GM12878 (cell line): Measurements from ENCODE around the gene RALGAPA2. TPM values are rescaled to one million over a fixed set of nuclear protein-coding genes. Genes with fewer than 3 reads are reported as not detected.

Source experiments
- ATF2 ChIP-seq: IDR thresholded peaks from 2 replicates; pipeline ENCODE4 v1.6.1; 2012; ENCODE audit warnings: low read length, inconsistent platforms
- ATF7 ChIP-seq: fragments of 450-650 bp; IDR thresholded peaks from 2 replicates; pipeline ENCODE4 v1.6.1; 2016; ENCODE audit warnings: low read depth, mild to moderate bottlenecking
- BCL3 ChIP-seq: IDR thresholded peaks from 2 replicates; pipeline ENCODE4 v1.6.1; 2011; ENCODE audit warnings: borderline replicate concordance, low read depth, mild to moderate bottlenecking, moderate library complexity, low read length; ENCODE audit not compliant: insufficient read depth, poor library complexity, severe bottlenecking
- BHLHE40 ChIP-seq, 2 experiments: fragments of 450-650 bp in 1 of 2; IDR thresholded peaks; 2 replicates each; pipeline ENCODE4 v1.6.1; 2011 to 2017; ENCODE audit warnings: low read depth in 2 of 2, borderline replicate concordance in 1 of 2, improper control_type of control experiment in 1 of 2, low read length in 1 of 2, mild to moderate bottlenecking in 1 of 2
- BMI1 ChIP-seq: fragments of 450-650 bp; IDR thresholded peaks from 2 replicates; pipeline ENCODE4 v1.6.1; 2016; ENCODE audit warnings: mild to moderate bottlenecking, moderate library complexity, borderline replicate concordance
- CHD2 ChIP-seq: IDR thresholded peaks from 2 replicates; pipeline ENCODE4 v1.6.1; 2011; ENCODE audit warnings: low read depth, low read length, improper control_type of control experiment, borderline replicate concordance
- EED ChIP-seq: sonication (generic); IDR thresholded peaks from 2 replicates; pipeline ENCODE4 v1.6.1; 2016; ENCODE audit warnings: antibody characterized with exemption, low read depth
- FOXK2 ChIP-seq: fragments of 450-650 bp; IDR thresholded peaks from 2 replicates; pipeline ENCODE4 v1.6.1; 2017; ENCODE audit warnings: mild to moderate bottlenecking, moderate library complexity
- JUNB ChIP-seq: IDR thresholded peaks from 2 replicates; pipeline ENCODE4 v1.6.1; 2016; ENCODE audit warnings: antibody characterized with exemption, mild to moderate bottlenecking
- JUND ChIP-seq: IDR thresholded peaks from 2 replicates; pipeline ENCODE4 v1.6.1; 2012; ENCODE audit warnings: low read depth, mild to moderate bottlenecking, low read length, improper control_type of control experiment, moderate library complexity
- MEF2B ChIP-seq: fragments of 450-650 bp; IDR thresholded peaks from 2 replicates; pipeline ENCODE4 v1.6.1; 2018; ENCODE audit warnings: mild to moderate bottlenecking, moderate library complexity; ENCODE audit not compliant: partially characterized antibody, poor library complexity, severe bottlenecking
- MYC ChIP-seq: IDR thresholded peaks from 2 replicates; pipeline ENCODE4 v1.6.1; 2011; ENCODE audit warnings: mild to moderate bottlenecking, low read length, moderate library complexity, inconsistent platforms; ENCODE audit not compliant: insufficient read depth, insufficient replicate concordance, insufficient read length, severe bottlenecking
- NR2F1 ChIP-seq: fragments of 450-650 bp; conservative IDR thresholded peaks from 2 replicates; pipeline ENCODE4 v1.6.1; 2017; ENCODE audit warnings: mild to moderate bottlenecking
- RELB ChIP-seq: fragments of 450-650 bp; IDR thresholded peaks from 2 replicates; pipeline ENCODE4 v1.6.1; 2017; ENCODE audit warnings: low read depth, mild to moderate bottlenecking, moderate library complexity
- RUNX3 ChIP-seq: IDR thresholded peaks from 2 replicates; pipeline ENCODE4 v1.6.1; 2012; ENCODE audit warnings: low read length, inconsistent platforms
- SMAD1 ChIP-seq: fragments of 450-650 bp; IDR thresholded peaks from 2 replicates; pipeline ENCODE4 v1.6.1; 2018; ENCODE audit warnings: mild to moderate bottlenecking, low read depth; ENCODE audit not compliant: partially characterized antibody
- SMAD5 ChIP-seq: IDR thresholded peaks from 2 replicates; pipeline ENCODE4 v1.6.1; 2016; ENCODE audit warnings: antibody characterized with exemption, low read depth
- SREBF1 ChIP-seq: IDR thresholded peaks from 2 replicates; pipeline ENCODE4 v1.6.1; 2012; ENCODE audit warnings: mild to moderate bottlenecking, low read length
- SUZ12 ChIP-seq: fragments of 200-600 bp; sonication (generic); IDR thresholded peaks from one replicate; pipeline ENCODE4 v1.6.1; 2018; ENCODE audit warnings: antibody characterized with exemption, mild to moderate bottlenecking; ENCODE audit not compliant: unreplicated experiment
- TCF7 ChIP-seq: IDR thresholded peaks from 2 replicates; pipeline ENCODE4 v1.6.1; 2014; ENCODE audit warnings: antibody characterized with exemption, borderline replicate concordance
- ZNF24 ChIP-seq: fragments of 450-650 bp; IDR thresholded peaks from 2 replicates; pipeline ENCODE4 v1.6.1; 2017; ENCODE audit warnings: antibody characterized with exemption, mild to moderate bottlenecking
- polyA plus RNA-seq, 11 experiments: library from polyadenylated mRNA; depleted of rRNA in 4 of 11; unstranded in 6 of 11; stranded (reverse) in 5 of 11; fragments of >200 nt; fragmentation: Nextera tagmentation in 4 of 11; fragmentation: Illumina TruSeq in 1 of 11; extraction: Ambion mirVana in 4 of 11; extraction: Trizol in 1 of 11; gene quantifications; 1 replicate in 1 of 11; 2 replicates in 10 of 11; pipeline versions ENCODE4 v1.2.1 to v1.2.3, GENCODE V29; 2011 to 2016; ENCODE audit warnings: inconsistent platforms in 2 of 11, missing spikeins in 2 of 11, low read depth in 1 of 11
- total RNA-seq, 4 experiments: library from RNA; depleted of rRNA in 3 of 4; stranded (reverse); fragments of >200 nt in 3 of 4; fragmentation: Illumina TruSeq in 1 of 4; extraction: Trizol in 1 of 4; gene quantifications; 2 replicates each; pipeline versions ENCODE4 v1.2.1 to v1.2.3, GENCODE V29; 2013 to 2021
- TF ChIP-seq, protein P1 (sequence below): fragments of 450-650 bp; IDR thresholded peaks from 2 replicates; pipeline ENCODE4 v1.6.1; 2014; ENCODE audit warnings: mild to moderate bottlenecking
- TF ChIP-seq, protein P2 (sequence below): fragments of 450-650 bp; IDR thresholded peaks from 2 replicates; pipeline ENCODE4 v1.6.1; 2017; ENCODE audit warnings: borderline replicate concordance
- TF ChIP-seq, protein P3 (sequence below): fragments of 450-650 bp; IDR thresholded peaks from 2 replicates; pipeline ENCODE4 v1.6.1; 2016; ENCODE audit warnings: mild to moderate bottlenecking

The RALGAPA2 gene
- total and polyA plus RNA-seq, 10 of the 15 experiments (the other 5 are each of a cell fraction or from before 2014, with no cell fraction given) = 2.9 to 29.4 (median 19.6) TPM

GRCh38 chr20:20463933-20464374 lies 248.5 kb downstream of the RALGAPA2 start (continued):
- TF ChIP-seq MEF2B = no peak
- TF ChIP-seq, protein P1, sequence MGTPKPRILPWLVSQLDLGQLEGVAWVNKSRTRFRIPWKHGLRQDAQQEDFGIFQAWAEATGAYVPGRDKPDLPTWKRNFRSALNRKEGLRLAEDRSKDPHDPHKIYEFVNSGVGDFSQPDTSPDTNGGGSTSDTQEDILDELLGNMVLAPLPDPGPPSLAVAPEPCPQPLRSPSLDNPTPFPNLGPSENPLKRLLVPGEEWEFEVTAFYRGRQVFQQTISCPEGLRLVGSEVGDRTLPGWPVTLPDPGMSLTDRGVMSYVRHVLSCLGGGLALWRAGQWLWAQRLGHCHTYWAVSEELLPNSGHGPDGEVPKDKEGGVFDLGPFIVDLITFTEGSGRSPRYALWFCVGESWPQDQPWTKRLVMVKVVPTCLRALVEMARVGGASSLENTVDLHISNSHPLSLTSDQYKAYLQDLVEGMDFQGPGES = no peak
- no peak for TF ChIP-seq JUNB
- peak; percentile 47; the same call in 1 of the 2 replicates for TF ChIP-seq RELB
- TF ChIP-seq CHD2 = no peak
- TF ChIP-seq BMI1 = no peak
- TF ChIP-seq ZNF24 = no peak
- no peak for TF ChIP-seq SREBF1
- no peak for TF ChIP-seq SMAD5
- no peak for TF ChIP-seq SUZ12
- no peak for TF ChIP-seq JUND
- TF ChIP-seq FOXK2 = no peak
- TF ChIP-seq ATF7 = no peak
- no peak for TF ChIP-seq MYC
- TF ChIP-seq RUNX3 = peak; percentile 39; the same call in 1 of the 2 replicates
- no peak for TF ChIP-seq BCL3
- TF ChIP-seq, protein P2, sequence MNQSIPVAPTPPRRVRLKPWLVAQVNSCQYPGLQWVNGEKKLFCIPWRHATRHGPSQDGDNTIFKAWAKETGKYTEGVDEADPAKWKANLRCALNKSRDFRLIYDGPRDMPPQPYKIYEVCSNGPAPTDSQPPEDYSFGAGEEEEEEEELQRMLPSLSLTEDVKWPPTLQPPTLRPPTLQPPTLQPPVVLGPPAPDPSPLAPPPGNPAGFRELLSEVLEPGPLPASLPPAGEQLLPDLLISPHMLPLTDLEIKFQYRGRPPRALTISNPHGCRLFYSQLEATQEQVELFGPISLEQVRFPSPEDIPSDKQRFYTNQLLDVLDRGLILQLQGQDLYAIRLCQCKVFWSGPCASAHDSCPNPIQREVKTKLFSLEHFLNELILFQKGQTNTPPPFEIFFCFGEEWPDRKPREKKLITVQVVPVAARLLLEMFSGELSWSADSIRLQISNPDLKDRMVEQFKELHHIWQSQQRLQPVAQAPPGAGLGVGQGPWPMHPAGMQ = no peak
- TF ChIP-seq BHLHE40 (IDR thresholded peaks at IDR 0.05; ENCODE audit: borderline replicate concordance in 1 of 2, low read depth in 2 of 2, low read length in 1 of 2) = peak in 1 of 2 experiments; percentile 23; a peak in 1 of 4 replicates
- no peak for TF ChIP-seq TCF7
- no peak for TF ChIP-seq SMAD1
- peak; percentile 73; the same call in 1 of the 2 replicates for TF ChIP-seq EED
- TF ChIP-seq ATF2 = no peak
- TF ChIP-seq NR2F1 = no peak
- TF ChIP-seq, protein P3, sequence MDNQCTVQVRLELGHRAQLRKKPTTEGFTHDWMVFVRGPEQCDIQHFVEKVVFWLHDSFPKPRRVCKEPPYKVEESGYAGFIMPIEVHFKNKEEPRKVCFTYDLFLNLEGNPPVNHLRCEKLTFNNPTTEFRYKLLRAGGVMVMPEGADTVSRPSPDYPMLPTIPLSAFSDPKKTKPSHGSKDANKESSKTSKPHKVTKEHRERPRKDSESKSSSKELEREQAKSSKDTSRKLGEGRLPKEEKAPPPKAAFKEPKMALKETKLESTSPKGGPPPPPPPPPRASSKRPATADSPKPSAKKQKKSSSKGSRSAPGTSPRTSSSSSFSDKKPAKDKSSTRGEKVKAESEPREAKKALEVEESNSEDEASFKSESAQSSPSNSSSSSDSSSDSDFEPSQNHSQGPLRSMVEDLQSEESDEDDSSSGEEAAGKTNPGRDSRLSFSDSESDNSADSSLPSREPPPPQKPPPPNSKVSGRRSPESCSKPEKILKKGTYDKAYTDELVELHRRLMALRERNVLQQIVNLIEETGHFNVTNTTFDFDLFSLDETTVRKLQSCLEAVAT = no peak
